Tibial nerve (tissue), 3 donors: ENCODE data around the gene PKP4.

ENCODE experiments used
- POLR2A ChIP-seq, 2 donors: fragments of 450-650 bp; IDR thresholded peaks; one replicate each; pipeline ENCODE4 v1.6.1; 2017; ENCODE audit warnings: antibody characterized with exemption in 2 of 2, mild to moderate bottlenecking in 2 of 2, moderate library complexity in 2 of 2
- TF ChIP-seq, protein P1 (sequence below), 5 experiments: fragments of 200-600 bp in 3 of 5; fragments of 450-650 bp in 2 of 5; sonication (generic) in 3 of 5; IDR thresholded peaks; one replicate each; pipeline ENCODE4 v1.5.1; 2016 to 2019; ENCODE audit warnings: antibody characterized with exemption in 5 of 5, mild to moderate bottlenecking in 3 of 5, moderate library complexity in 2 of 5

- TF ChIP-seq, protein P1, sequence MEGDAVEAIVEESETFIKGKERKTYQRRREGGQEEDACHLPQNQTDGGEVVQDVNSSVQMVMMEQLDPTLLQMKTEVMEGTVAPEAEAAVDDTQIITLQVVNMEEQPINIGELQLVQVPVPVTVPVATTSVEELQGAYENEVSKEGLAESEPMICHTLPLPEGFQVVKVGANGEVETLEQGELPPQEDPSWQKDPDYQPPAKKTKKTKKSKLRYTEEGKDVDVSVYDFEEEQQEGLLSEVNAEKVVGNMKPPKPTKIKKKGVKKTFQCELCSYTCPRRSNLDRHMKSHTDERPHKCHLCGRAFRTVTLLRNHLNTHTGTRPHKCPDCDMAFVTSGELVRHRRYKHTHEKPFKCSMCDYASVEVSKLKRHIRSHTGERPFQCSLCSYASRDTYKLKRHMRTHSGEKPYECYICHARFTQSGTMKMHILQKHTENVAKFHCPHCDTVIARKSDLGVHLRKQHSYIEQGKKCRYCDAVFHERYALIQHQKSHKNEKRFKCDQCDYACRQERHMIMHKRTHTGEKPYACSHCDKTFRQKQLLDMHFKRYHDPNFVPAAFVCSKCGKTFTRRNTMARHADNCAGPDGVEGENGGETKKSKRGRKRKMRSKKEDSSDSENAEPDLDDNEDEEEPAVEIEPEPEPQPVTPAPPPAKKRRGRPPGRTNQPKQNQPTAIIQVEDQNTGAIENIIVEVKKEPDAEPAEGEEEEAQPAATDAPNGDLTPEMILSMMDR (IDR thresholded peaks at IDR 0.05): no peak
- no peak for TF ChIP-seq POLR2A (IDR thresholded peaks at IDR 0.05)
Observed at GRCh38 chr2:158725441-158725891, 268.7 kb downstream of the PKP4 start.
